Airway epithelial cell (primary cell): ENCODE data around the gene CEACAM20. TPM values are rescaled to one million over a fixed set of nuclear protein-coding genes. Genes with fewer than 3 reads are reported as not detected.

ENCODE experiments used
- total RNA-seq: library from RNA; depleted of rRNA; stranded (reverse); fragments of >200 nt; gene quantifications from 2 replicates; pipeline ENCODE4 v1.2.3, GENCODE V29; 2015

The CEACAM20 gene
- total RNA-seq, result not detected in 2 replicates

GRCh38 chr19:44529536-44529935 lies at the start of gene CEACAM20:
CEACAM20 (minus strand) TSS chr19:44529675; CDS start chr19:44529509, 166 bp downstream.

DNA sequence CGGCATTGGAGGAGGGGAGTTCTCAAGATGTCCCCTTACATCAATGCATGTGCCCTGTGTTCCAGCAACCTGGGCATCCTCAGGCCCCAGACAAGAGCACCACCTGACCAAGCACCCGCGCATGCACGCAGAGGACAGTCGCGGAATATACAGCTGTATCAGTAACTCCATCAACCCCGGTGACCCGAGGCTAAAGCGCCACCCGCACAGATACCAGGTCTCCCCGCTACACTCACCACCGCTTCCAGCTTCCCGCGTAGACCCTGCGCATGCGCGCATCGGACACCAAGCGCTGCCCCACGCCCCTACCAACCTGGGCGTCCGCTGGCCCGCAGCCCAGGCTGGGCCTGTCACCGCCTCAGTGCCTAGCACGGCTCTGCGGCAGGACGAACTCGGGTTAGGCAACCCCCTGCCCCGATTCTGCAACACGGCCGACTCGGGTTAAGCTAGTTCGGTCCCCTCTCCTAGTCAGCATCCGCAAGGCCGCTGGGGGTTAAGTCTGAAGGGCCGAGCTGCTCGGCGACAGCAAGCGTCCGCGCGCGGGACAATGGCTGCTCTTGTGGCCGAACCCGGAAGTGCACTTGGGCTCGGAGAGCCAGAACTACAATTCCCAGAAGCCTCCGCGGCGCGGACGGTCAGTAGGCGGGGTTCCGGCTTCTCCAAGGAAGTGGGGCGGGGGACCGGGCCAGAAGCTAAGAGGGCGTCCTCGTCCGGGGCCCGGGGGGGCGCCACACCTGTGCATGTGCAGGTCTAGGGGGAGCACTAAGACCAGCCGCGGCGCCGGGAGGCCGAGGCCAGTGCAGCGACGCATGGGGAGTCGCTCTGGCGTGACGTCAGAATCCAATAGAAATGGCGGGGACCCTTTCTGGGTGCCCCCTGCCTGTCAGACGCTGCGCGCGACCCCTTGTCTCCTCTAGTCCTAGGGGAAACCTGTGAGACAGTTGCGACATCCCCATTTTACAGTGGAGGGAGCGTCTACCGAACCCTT lies 29.2 kb downstream of the CEACAM20 start, which contains the start of gene ZNF180:
TSS of gene ZNF180 (minus strand) at position 561 of the 988 bp plus-strand sequence. CDS start 3,188 bp downstream, outside the sequence.

Other genes starting within 250 kb of the CEACAM20 start
- gene ZNF235, start 224.7 kb downstream of the CEACAM20 start, total RNA-seq, result 0.88 and 2.0 TPM in 2 replicates
- 1.5 and 2.2 TPM in 2 replicates for gene ZNF112, start 173.0 kb downstream of the CEACAM20 start, total RNA-seq
- 2.0 and 2.9 TPM in 2 replicates for gene ZNF285, start 128.1 kb downstream of the CEACAM20 start, total RNA-seq
- 3.2 and 5.4 TPM in 2 replicates for gene ZNF229, start 81.2 kb downstream of the CEACAM20 start, total RNA-seq
- gene ZNF180, start 29.2 kb downstream of the CEACAM20 start, total RNA-seq, result 4.8 and 6.0 TPM in 2 replicates
- not detected in 2 replicates for gene IGSF23, start 83.9 kb upstream of the CEACAM20 start, total RNA-seq
- gene PVR, start 114.2 kb upstream of the CEACAM20 start, total RNA-seq, result 39.2 and 58.8 TPM in 2 replicates
- gene CEACAM19, start 141.8 kb upstream of the CEACAM20 start, total RNA-seq, result 4.4 and 7.8 TPM in 2 replicates
- not detected in 2 replicates for gene CEACAM16, start 169.5 kb upstream of the CEACAM20 start, total RNA-seq
- gene BCL3, start 219.0 kb upstream of the CEACAM20 start, total RNA-seq, result 31.5 and 32.9 TPM in 2 replicates
- 86.0 and 97.3 TPM in 2 replicates for gene CBLC, start 248.2 kb upstream of the CEACAM20 start, total RNA-seq